ENCODE results near the gene ICA1L. TPM values are rescaled to one million over a fixed set of nuclear protein-coding genes. Genes with fewer than 3 reads are reported as not detected.

Gene ICA1L
- total RNA-seq, 2 experiments from 2014 or later, result 1.5 to 1.6 TPM

DNA sequence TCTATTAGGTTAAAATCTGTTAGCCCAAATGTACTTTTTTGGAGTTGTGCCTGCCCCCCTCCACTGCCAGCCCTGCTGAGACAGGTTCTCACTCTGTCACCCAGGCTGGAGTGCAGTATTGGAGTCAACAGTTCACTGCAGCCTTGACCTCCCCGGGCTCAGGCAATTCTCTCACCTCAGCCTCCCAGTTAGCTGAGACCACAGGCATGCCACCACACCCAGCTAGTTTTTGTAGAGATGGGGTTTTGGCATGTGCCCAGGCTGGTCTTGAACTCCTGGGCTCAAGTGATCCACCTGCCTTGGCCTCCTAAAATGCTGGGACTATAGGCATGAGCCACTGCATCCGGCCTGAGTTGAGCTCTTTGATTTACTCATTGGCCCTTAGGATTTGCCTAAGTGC, 110.7 kb downstream of the ICA1L start:
- CTCF ChIA-PET, result no interaction called here
- H3K9me3 ChIP-seq (ENCODE audit: control insufficient read depth in 1 of 2, insufficient read depth in 1 of 2, low read length in 2 of 2), result no peaks in the 10 kb centered on the region
- H3K4me1 Mint-ChIP-seq (ENCODE audit: low read depth), result peaks cover 52% of the 10 kb centered on the region
- POLR2A ChIA-PET, result interaction anchor here (0.7 to 4.6 kb wide), 4 partner anchors 8 to 171 kb away, joined by 3 to 32 read pairs (median 4); partner anchors contain the start of gene FAM117B
- no peaks in the 10 kb centered on the region for H3K27me3 ChIP-seq (ENCODE audit: control insufficient read depth in 1 of 2, insufficient read depth in 2 of 2, low read length in 2 of 2)
- no peak overlapping the region for H3K4me3 ChIP-seq (ENCODE audit: low read length)
- peak overlapping the region; percentile 84 for H3K27ac Mint-ChIP-seq
- intact Hi-C loops (cut with DNase I, micrococcal nuclease), result loop anchor here in 1 of 2 experiments (5.0 kb wide), 1 partner anchor 129 kb away; the partner anchor contains the start of gene FAM117B
- no peaks in the 10 kb centered on the region for H3K27me3 Mint-ChIP-seq
- no peak overlapping the region for H3K4me3 Mint-ChIP-seq
- H3K9me3 Mint-ChIP-seq, result no peaks in the 10 kb centered on the region
- H3K36me3 ChIP-seq (ENCODE audit: insufficient read depth, low read length), result peaks cover 40% of the 10 kb centered on the region
- TF ChIP-seq, protein P1, sequence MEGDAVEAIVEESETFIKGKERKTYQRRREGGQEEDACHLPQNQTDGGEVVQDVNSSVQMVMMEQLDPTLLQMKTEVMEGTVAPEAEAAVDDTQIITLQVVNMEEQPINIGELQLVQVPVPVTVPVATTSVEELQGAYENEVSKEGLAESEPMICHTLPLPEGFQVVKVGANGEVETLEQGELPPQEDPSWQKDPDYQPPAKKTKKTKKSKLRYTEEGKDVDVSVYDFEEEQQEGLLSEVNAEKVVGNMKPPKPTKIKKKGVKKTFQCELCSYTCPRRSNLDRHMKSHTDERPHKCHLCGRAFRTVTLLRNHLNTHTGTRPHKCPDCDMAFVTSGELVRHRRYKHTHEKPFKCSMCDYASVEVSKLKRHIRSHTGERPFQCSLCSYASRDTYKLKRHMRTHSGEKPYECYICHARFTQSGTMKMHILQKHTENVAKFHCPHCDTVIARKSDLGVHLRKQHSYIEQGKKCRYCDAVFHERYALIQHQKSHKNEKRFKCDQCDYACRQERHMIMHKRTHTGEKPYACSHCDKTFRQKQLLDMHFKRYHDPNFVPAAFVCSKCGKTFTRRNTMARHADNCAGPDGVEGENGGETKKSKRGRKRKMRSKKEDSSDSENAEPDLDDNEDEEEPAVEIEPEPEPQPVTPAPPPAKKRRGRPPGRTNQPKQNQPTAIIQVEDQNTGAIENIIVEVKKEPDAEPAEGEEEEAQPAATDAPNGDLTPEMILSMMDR (IDR thresholded peaks at IDR 0.05), result no peak
- DNase-seq (peak in 1 of 14 experiments; percentile 12), ATAC-seq (ENCODE audit: poor library complexity) (no peak)
- H3K36me3 Mint-ChIP-seq (ENCODE audit: low read depth), result peaks cover 87% of the 10 kb centered on the region
- peaks cover 4% of the 10 kb centered on the region for H3K4me1 ChIP-seq (ENCODE audit: insufficient read depth, low read length)
- H3K27ac ChIP-seq (ENCODE audit: low read depth in 1 of 2, low read length in 2 of 2), result peak overlapping the region; percentile 19

DNA sequence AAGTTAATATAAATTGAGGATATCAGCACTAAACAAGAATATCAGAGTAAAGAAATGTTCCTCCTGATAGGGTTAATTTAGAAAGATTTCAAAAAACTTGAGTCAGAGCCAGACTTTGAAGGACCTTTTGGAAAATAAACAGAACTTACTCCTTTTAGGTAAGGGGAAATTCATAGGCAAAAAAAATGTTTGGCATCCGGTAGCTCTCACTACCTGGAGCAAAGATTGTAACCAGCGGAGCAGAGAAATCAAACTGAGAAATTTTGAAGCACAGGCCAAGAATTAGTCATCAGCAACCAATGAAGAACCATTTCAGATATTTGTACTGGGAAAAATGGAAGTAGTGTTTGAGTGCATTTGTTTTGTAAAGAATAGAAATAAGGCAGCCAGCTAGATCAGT, 113.0 kb downstream of the ICA1L start:
- intact Hi-C loops (cut with DNase I, micrococcal nuclease), result loop anchor here in 1 of 2 experiments (5.0 kb wide), 1 partner anchor 171 kb away; no protein-coding TSS in a partner anchor
- peaks cover 53% of the 10 kb centered on the region for H3K4me1 Mint-ChIP-seq (ENCODE audit: low read depth)
- TF ChIP-seq, protein P1 (IDR thresholded peaks at IDR 0.05), result no peak
- H3K9me3 Mint-ChIP-seq, result no peaks in the 10 kb centered on the region
- DNase-seq (no peak), ATAC-seq (ENCODE audit: poor library complexity) (no peak)
- POLR2A ChIA-PET, result interaction anchor here (0.8 to 1.4 kb wide), 2 partner anchors 112 to 123 kb away, joined by 3 to 4 read pairs; partner anchors contain the start of gene FAM117B
- H3K36me3 Mint-ChIP-seq (ENCODE audit: low read depth), result peaks cover 88% of the 10 kb centered on the region
- Histone ChIP-seq H3K36me3 (ENCODE audit: insufficient read depth, low read length) (peaks cover 34% of the 10 kb centered on the region), H3K27me3 (ENCODE audit: control insufficient read depth in 1 of 2, insufficient read depth in 2 of 2, low read length in 2 of 2) (no peaks in the 10 kb centered on the region), H3K9me3 (ENCODE audit: control insufficient read depth in 1 of 2, insufficient read depth in 1 of 2, low read length in 2 of 2) (no peaks in the 10 kb centered on the region), H3K4me1 (ENCODE audit: insufficient read depth, low read length) (peaks cover 4% of the 10 kb centered on the region), H3K27ac (ENCODE audit: low read depth in 1 of 2, low read length in 2 of 2) (no peak overlapping the region), H3K4me3 (ENCODE audit: low read length) (no peak overlapping the region)
- CTCF ChIA-PET, result no interaction called here
- no peaks in the 10 kb centered on the region for H3K27me3 Mint-ChIP-seq
- no peak overlapping the region for H3K4me3 Mint-ChIP-seq
- no peak overlapping the region for H3K27ac Mint-ChIP-seq

DNA sequence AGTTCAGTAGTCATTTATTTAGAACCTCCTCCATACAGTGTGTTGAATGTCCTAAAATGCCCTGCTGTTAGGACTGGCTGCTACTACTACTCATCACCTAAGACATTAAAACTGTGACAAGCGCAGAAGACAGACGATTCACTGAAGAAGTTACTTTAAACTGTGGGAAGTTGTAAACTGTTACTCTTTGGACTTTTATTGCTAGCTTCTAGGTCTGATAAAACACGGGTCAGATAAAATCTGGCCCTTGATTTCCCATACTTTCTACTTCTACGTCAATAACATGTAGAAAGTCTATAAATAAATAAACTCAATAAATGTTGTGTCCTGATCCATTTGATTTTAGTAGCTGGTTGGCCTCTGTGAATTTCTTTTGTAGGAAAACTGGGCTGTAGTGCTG, 113.4 kb downstream of the ICA1L start:
- H3K27me3 ChIP-seq (ENCODE audit: control insufficient read depth in 1 of 2, insufficient read depth in 2 of 2, low read length in 2 of 2), result no peaks in the 10 kb centered on the region
- intact Hi-C loops (cut with DNase I, micrococcal nuclease), result loop anchor here in 1 of 2 experiments (5.0 kb wide), 1 partner anchor 171 kb away; no protein-coding TSS in a partner anchor
- TF ChIP-seq, protein P1 (IDR thresholded peaks at IDR 0.05), result no peak
- CTCF ChIA-PET, result no interaction called here
- H3K9me3 ChIP-seq (ENCODE audit: control insufficient read depth in 1 of 2, insufficient read depth in 1 of 2, low read length in 2 of 2), result no peaks in the 10 kb centered on the region
- no peaks in the 10 kb centered on the region for H3K9me3 Mint-ChIP-seq
- no peak overlapping the region for H3K27ac ChIP-seq (ENCODE audit: low read depth in 1 of 2, low read length in 2 of 2)
- DNase-seq (no peak), ATAC-seq (ENCODE audit: poor library complexity) (no peak)
- H3K4me3 ChIP-seq (ENCODE audit: low read length), result no peak overlapping the region
- POLR2A ChIA-PET, result interaction anchor here (1.4 kb wide), 1 partner anchor 123 kb away, joined by 4 read pairs; the partner anchor contains the start of gene FAM117B
- H3K27ac Mint-ChIP-seq, result peak overlapping the region; percentile 60
- peaks cover 90% of the 10 kb centered on the region for H3K36me3 Mint-ChIP-seq (ENCODE audit: low read depth)
- peaks cover 4% of the 10 kb centered on the region for H3K4me1 ChIP-seq (ENCODE audit: insufficient read depth, low read length)
- peaks cover 53% of the 10 kb centered on the region for H3K4me1 Mint-ChIP-seq (ENCODE audit: low read depth)
- H3K27me3 Mint-ChIP-seq, result no peaks in the 10 kb centered on the region
- H3K36me3 ChIP-seq (ENCODE audit: insufficient read depth, low read length), result peaks cover 34% of the 10 kb centered on the region
- H3K4me3 Mint-ChIP-seq, result no peak overlapping the region

All from CD4-positive, alpha-beta T cell (primary cell).